ENCODE results near the gene CASP14.
"Not testable (repeated sequence)": the region's sequence is repeated elsewhere in the genome, so short reads cannot be mapped to it uniquely, and the experiment has no call there.

CASP14 gene

GRCh38 chr19:15072930-15073647, 23.8 kb downstream of the CASP14 start:
- DNase-seq (ENCODE audit: low spot score) = no peak

GRCh38 chr19:15074371-15074770, 25.1 kb downstream of the CASP14 start:
- no peak for DNase-seq (ENCODE audit: low spot score)

GRCh38 chr19:15075806-15076205, 26.5 kb downstream of the CASP14 start:
- DNase-seq (ENCODE audit: low spot score) = no peak

- DNase-seq (ENCODE audit: low spot score) = not testable (repeated sequence)
Observed at GRCh38 chr19:15080002-15080401, 30.7 kb downstream of the CASP14 start.

- no peak for DNase-seq (ENCODE audit: low spot score)
Observed at GRCh38 chr19:15081911-15082310, 32.6 kb downstream of the CASP14 start, which contains the start of gene OR1I1. TSS of gene OR1I1 (plus strand) at chr19:15082211. CDS start at chr19:15087066, 4,855 bp downstream.

- DNase-seq (ENCODE audit: low spot score) = no peak
Observed at GRCh38 chr19:15087182-15087581, 37.9 kb downstream of the CASP14 start.

GRCh38 chr19:15091918-15092753, 42.9 kb downstream of the CASP14 start:
- peak; percentile 61 for DNase-seq (ENCODE audit: low spot score)

GRCh38 chr19:15093001-15093400, 43.7 kb downstream of the CASP14 start:
- no peak for DNase-seq (ENCODE audit: low spot score)

- DNase-seq (ENCODE audit: low spot score) = no peak
Observed at GRCh38 chr19:15096223-15096622, 46.9 kb downstream of the CASP14 start.

- DNase-seq (ENCODE audit: low spot score) = not testable (repeated sequence)
Observed at GRCh38 chr19:15097980-15098379, 48.7 kb downstream of the CASP14 start.

GRCh38 chr19:15098460-15098859, 49.2 kb downstream of the CASP14 start:
- no peak for DNase-seq (ENCODE audit: low spot score)

GRCh38 chr19:15099017-15099582, 49.8 kb downstream of the CASP14 start:
- no peak for DNase-seq (ENCODE audit: low spot score)

- no peak for DNase-seq (ENCODE audit: low spot score)
Observed at GRCh38 chr19:15101479-15102082, 52.3 kb downstream of the CASP14 start.

- DNase-seq (ENCODE audit: low spot score) = no peak
Observed at GRCh38 chr19:15104003-15104402, 54.7 kb downstream of the CASP14 start.

- no peak for DNase-seq (ENCODE audit: low spot score)
Observed at GRCh38 chr19:15104411-15104810, 55.1 kb downstream of the CASP14 start.

- DNase-seq (ENCODE audit: low spot score) = no peak
Observed at GRCh38 chr19:15105044-15105443, 55.8 kb downstream of the CASP14 start.

GRCh38 chr19:15107061-15108010, 58.1 kb downstream of the CASP14 start, which contains the start of gene SYDE1:
TSS of gene SYDE1 (plus strand) at chr19:15107401. CDS start at chr19:15107434, 33 bp downstream.
- no peak for DNase-seq (ENCODE audit: low spot score)
